Astrocyte (in vitro differentiated cells and primary cell): ENCODE measurements around the gene SLC39A7. TPM values are rescaled to one million over a fixed set of nuclear protein-coding genes. Genes with fewer than 3 reads are reported as not detected.
A peak's percentile ranks its signal among the peaks of the same experiment; 100 is the strongest.

Experiments used
- DNase-seq: peaks from one replicate; pipeline ENCODE4 v3.0.0-alpha.2; 2010; ENCODE audit warnings: low read depth
- FAIRE-seq: peaks from 2 replicates; lab custom pipeline; 2011; peaks lifted over from hg19 to GRCh38; lab: Jason Lieb, UNC
- H2AFZ ChIP-seq: 2 replicates; pipeline ENCODE4 v1.6.0; 2012; ENCODE audit warnings: low read depth, low read length, inconsistent platforms
- H3K27ac ChIP-seq: 2 replicates; pipeline ENCODE4 v1.5.1; 2011; ENCODE audit warnings: low read depth, low read length, inconsistent platforms
- H3K27me3 ChIP-seq: 2 replicates; pipeline ENCODE4 v1.6.0; 2011; ENCODE audit warnings: low read length, inconsistent platforms; ENCODE audit not compliant: insufficient read depth
- H3K36me3 ChIP-seq: 2 replicates; pipeline ENCODE4 v1.5.1; 2011; ENCODE audit warnings: low read length, inconsistent platforms; ENCODE audit not compliant: insufficient read depth
- H3K4me1 ChIP-seq: 2 replicates; pipeline ENCODE4 v1.5.1; 2011; ENCODE audit warnings: low read length, inconsistent platforms; ENCODE audit not compliant: insufficient read depth
- H3K4me2 ChIP-seq: 2 replicates; pipeline ENCODE4 v1.6.0; 2012; ENCODE audit warnings: low read length, inconsistent platforms
- H3K4me3 ChIP-seq: 2 replicates; pipeline ENCODE4 v1.5.1; 2011; ENCODE audit warnings: low read depth, mild to moderate bottlenecking, low read length, inconsistent platforms; ENCODE audit not compliant: insufficient read depth
- H3K79me2 ChIP-seq: 2 replicates; pipeline ENCODE4 v1.6.0; 2012; ENCODE audit warnings: mild to moderate bottlenecking, low read length, inconsistent platforms; ENCODE audit not compliant: insufficient read depth
- H3K9ac ChIP-seq: 2 replicates; pipeline ENCODE4 v1.6.0; 2012; ENCODE audit warnings: mild to moderate bottlenecking, low read length, inconsistent platforms
- H3K9me3 ChIP-seq: 2 replicates; pipeline ENCODE4 v1.5.1; 2012; ENCODE audit warnings: low read depth, mild to moderate bottlenecking, low read length, inconsistent platforms; ENCODE audit not compliant: insufficient read depth
- H4K20me1 ChIP-seq: 2 replicates; pipeline ENCODE4 v1.6.0; 2012; ENCODE audit warnings: low read length, inconsistent platforms; ENCODE audit not compliant: insufficient read depth
- H3K27ac Mint-ChIP-seq: one replicate; pipeline ENCODE4 v1.8.0; 2021; ENCODE audit warnings: mild to moderate bottlenecking, mixed read lengths; ENCODE audit not compliant: unreplicated experiment
- H3K27me3 Mint-ChIP-seq: one replicate; pipeline ENCODE4 v1.8.0; 2021; ENCODE audit warnings: low read depth, mixed read lengths; ENCODE audit not compliant: unreplicated experiment
- H3K36me3 Mint-ChIP-seq: one replicate; pipeline ENCODE4 v1.8.0; 2021; ENCODE audit warnings: low read depth, mixed read lengths; ENCODE audit not compliant: unreplicated experiment
- H3K4me1 Mint-ChIP-seq: one replicate; pipeline ENCODE4 v1.8.0; 2021; ENCODE audit warnings: low read depth, mixed read lengths; ENCODE audit not compliant: unreplicated experiment
- H3K4me3 Mint-ChIP-seq: one replicate; pipeline ENCODE4 v1.8.0; 2021; ENCODE audit warnings: mild to moderate bottlenecking, moderate library complexity, mixed read lengths; ENCODE audit not compliant: unreplicated experiment
- H3K9me3 Mint-ChIP-seq: one replicate; pipeline ENCODE4 v1.8.0; 2021; ENCODE audit warnings: mild to moderate bottlenecking, mixed read lengths; ENCODE audit not compliant: unreplicated experiment
- EZH2 ChIP-seq: IDR thresholded peaks from 2 replicates; pipeline ENCODE4 v1.6.1; 2012; ENCODE audit warnings: mild to moderate bottlenecking, low read length, inconsistent platforms; ENCODE audit not compliant: insufficient read depth
- total RNA-seq: library from RNA; stranded (reverse); gene quantifications from 2 replicates; pipeline ENCODE4 v1.2.1, GENCODE V29; 2021
- TF ChIP-seq, protein P1 (sequence below): IDR thresholded peaks from 2 replicates; pipeline ENCODE4 v1.5.1; 2011; ENCODE audit warnings: low read depth, mild to moderate bottlenecking, inconsistent platforms, low read length, moderate library complexity; ENCODE audit not compliant: insufficient read depth

The SLC39A7 gene
- total RNA-seq, 1 donor from 2014 or later = 150 TPM

DNA sequence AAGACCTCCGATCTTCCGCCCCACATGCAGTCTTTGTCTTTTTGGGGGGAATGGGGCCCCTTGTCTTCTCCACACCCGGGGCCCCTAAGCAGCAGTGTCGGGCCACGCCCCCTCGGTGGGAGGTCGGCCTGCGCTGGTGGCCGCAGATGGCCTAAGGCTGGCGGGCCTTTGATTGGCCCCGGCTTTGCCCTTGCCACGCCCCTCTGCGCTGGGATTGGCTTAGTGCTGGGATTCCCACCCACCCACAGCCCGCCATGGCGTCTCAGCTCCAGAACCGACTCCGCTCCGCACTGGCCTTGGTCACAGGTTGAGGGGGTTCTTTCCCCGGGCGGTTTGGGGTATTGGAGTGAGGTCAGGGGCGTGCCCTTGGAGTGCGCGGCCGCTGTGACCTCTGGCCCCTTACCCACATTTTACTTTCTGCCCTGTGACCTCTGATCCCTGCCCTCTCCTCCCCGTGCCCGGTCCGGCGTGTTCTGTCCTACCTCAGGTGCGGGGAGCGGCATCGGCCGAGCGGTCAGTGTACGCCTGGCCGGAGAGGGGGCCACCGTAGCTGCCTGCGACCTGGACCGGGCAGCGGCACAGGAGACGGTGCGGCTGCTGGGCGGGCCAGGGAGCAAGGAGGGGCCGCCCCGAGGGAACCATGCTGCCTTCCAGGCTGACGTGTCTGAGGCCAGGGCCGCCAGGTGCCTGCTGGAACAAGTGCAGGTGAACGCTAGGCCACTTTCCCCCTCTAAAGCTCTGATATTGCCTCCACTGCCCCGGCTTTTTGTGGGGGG lies 3.9 kb downstream of the SLC39A7 start, which contains the start of gene HSD17B8:
Gene HSD17B8, plus strand, starts transcription at position 241 of the 776 bp plus-strand sequence. Its CDS starts 14 bp downstream, at position 255.
- Histone ChIP-seq H4K20me1 (peaks cover 43% of the 10 kb centered on the region), H3K27me3 (no peaks in the 10 kb centered on the region), H3K9me3 (no peaks in the 10 kb centered on the region), H3K4me1 (peaks cover 63% of the 10 kb centered on the region), H3K79me2 (peaks cover 64% of the 10 kb centered on the region), H3K27ac (peak within 1 kb of the TSS; percentile 96), H3K4me3 (peak within 1 kb of the TSS; percentile 61), H3K4me2 (peak within 1 kb of the TSS; percentile 96), H2AFZ (no peak within 1 kb of the TSS), H3K9ac (peak within 1 kb of the TSS; percentile 100), H3K36me3 (peaks cover 26% of the 10 kb centered on the region)
- peak; percentile 80 for DNase-seq
- no peak for TF ChIP-seq EZH2
- H3K27ac Mint-ChIP-seq = peak within 1 kb of the TSS; percentile 97
- peak within 1 kb of the TSS; percentile 99 for H3K4me3 Mint-ChIP-seq
- peaks cover 47% of the 10 kb centered on the region for H3K4me1 Mint-ChIP-seq
- peaks cover 5% of the 10 kb centered on the region for H3K9me3 Mint-ChIP-seq
- no peak for FAIRE-seq
- H3K27me3 Mint-ChIP-seq = no peaks in the 10 kb centered on the region
- H3K36me3 Mint-ChIP-seq = peaks cover 27% of the 10 kb centered on the region

DNA sequence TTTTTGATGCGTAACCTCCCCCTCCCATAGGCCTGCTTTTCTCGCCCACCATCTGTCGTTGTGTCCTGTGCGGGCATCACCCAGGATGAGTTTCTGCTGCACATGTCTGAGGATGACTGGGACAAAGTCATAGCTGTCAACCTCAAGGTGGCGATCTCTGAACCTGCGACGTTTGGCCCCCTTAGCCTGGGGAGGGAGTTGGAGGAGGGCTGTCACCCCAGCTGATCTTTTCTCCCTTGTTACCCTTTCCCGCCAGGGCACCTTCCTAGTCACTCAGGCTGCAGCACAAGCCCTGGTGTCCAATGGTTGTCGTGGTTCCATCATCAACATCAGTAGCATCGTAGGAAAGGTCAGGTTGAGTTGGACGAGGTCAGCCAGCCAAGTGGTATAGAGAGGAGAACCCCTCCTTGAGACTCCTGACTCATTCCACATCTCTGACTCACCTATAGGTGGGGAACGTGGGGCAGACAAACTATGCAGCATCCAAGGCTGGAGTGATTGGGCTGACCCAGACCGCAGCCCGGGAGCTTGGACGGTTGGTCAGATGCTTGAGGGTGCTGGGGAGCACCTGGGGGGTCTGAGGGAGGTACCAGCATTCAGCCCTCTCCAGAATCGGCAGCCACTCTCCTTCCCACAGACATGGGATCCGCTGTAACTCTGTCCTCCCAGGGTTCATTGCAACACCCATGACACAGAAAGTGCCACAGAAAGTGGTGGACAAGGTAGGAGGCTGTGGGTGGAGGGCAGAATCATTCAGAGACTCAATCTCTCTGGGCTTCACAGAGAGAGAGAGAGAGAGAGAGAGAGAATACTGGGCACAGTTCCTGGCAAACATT lies 4.7 kb downstream of the SLC39A7 start:
- H3K9me3 Mint-ChIP-seq = peaks cover 5% of the 10 kb centered on the region
- no peaks in the 10 kb centered on the region for H3K27me3 Mint-ChIP-seq
- Histone ChIP-seq H4K20me1 (peaks cover 44% of the 10 kb centered on the region), H3K9me3 (no peaks in the 10 kb centered on the region), H3K4me3 (peak overlapping the region; percentile 61), H3K27ac (peak overlapping the region; percentile 96), H3K36me3 (peaks cover 33% of the 10 kb centered on the region), H3K4me1 (peaks cover 62% of the 10 kb centered on the region), H2AFZ (no peak overlapping the region), H3K9ac (peak overlapping the region; percentile 99), H3K4me2 (peak overlapping the region; percentile 96), H3K79me2 (peaks cover 64% of the 10 kb centered on the region), H3K27me3 (no peaks in the 10 kb centered on the region)
- H3K4me1 Mint-ChIP-seq = peaks cover 47% of the 10 kb centered on the region
- H3K27ac Mint-ChIP-seq = peak overlapping the region; percentile 97
- H3K36me3 Mint-ChIP-seq = peaks cover 34% of the 10 kb centered on the region
- FAIRE-seq (no peak), DNase-seq (peak; percentile 86)
- H3K4me3 Mint-ChIP-seq = peak overlapping the region; percentile 99
- TF ChIP-seq, protein P1, sequence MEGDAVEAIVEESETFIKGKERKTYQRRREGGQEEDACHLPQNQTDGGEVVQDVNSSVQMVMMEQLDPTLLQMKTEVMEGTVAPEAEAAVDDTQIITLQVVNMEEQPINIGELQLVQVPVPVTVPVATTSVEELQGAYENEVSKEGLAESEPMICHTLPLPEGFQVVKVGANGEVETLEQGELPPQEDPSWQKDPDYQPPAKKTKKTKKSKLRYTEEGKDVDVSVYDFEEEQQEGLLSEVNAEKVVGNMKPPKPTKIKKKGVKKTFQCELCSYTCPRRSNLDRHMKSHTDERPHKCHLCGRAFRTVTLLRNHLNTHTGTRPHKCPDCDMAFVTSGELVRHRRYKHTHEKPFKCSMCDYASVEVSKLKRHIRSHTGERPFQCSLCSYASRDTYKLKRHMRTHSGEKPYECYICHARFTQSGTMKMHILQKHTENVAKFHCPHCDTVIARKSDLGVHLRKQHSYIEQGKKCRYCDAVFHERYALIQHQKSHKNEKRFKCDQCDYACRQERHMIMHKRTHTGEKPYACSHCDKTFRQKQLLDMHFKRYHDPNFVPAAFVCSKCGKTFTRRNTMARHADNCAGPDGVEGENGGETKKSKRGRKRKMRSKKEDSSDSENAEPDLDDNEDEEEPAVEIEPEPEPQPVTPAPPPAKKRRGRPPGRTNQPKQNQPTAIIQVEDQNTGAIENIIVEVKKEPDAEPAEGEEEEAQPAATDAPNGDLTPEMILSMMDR = no peak
- no peak for TF ChIP-seq EZH2

DNA sequence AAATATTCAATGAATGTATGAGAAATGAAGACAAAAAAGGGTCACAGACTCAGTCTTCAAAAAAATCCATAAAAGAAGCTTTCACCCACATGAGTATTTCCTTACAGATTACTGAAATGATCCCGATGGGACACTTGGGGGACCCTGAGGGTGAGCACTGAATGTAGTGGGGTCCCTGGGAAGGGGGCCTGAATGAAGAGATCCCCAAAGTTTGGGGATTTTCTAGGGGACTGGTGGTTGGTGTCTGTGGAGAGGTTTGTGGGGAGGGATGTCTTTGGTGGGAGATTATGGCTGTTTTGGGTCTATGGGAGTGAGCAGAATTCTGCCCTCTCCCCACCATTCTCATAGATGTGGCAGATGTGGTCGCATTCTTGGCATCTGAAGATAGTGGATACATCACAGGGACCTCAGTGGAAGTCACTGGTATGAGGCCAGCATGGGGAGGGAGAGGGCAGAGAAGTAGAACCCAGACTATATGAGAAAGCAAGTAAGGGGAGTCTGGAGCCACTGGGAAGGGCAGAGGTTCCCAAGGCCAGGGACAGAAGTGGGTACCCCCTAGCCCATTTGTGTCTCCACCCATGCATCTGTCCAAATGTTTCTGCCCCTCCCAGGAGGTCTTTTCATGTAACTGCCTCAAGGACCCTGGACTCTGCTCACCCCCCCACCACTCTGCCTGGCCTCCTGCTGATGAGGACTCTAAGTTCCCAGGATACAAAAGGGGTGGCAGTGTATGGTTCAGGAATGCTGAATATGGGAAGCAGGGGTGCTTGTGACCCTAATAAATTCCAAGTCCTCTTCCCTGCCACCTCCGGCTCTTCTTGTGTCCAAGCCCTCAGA lies 5.6 kb downstream of the SLC39A7 start:
- H3K4me2 ChIP-seq = peak overlapping the region; percentile 96
- no peak for DNase-seq
- peak overlapping the region; percentile 96 for H3K27ac ChIP-seq
- H3K9me3 ChIP-seq = no peaks in the 10 kb centered on the region
- no peak for FAIRE-seq
- peak overlapping the region; percentile 99 for H3K9ac ChIP-seq
- H3K4me3 Mint-ChIP-seq = peak overlapping the region; percentile 99
- H3K9me3 Mint-ChIP-seq = peaks cover 5% of the 10 kb centered on the region
- TF ChIP-seq EZH2 = no peak
- H4K20me1 ChIP-seq = peaks cover 44% of the 10 kb centered on the region
- peaks cover 1% of the 10 kb centered on the region for H3K27me3 Mint-ChIP-seq
- peaks cover 62% of the 10 kb centered on the region for H3K4me1 ChIP-seq
- peak overlapping the region; percentile 97 for H3K27ac Mint-ChIP-seq
- H3K36me3 ChIP-seq = peaks cover 39% of the 10 kb centered on the region
- peaks cover 34% of the 10 kb centered on the region for H3K36me3 Mint-ChIP-seq
- peaks cover 56% of the 10 kb centered on the region for H3K79me2 ChIP-seq
- peak overlapping the region; percentile 1 for H3K4me3 ChIP-seq
- H3K27me3 ChIP-seq = no peaks in the 10 kb centered on the region
- peaks cover 47% of the 10 kb centered on the region for H3K4me1 Mint-ChIP-seq
- no peak overlapping the region for H2AFZ ChIP-seq
